Caco-2 (cell line): ENCODE data around the gene ALG10B. TPM values are rescaled to one million over a fixed set of nuclear protein-coding genes. Genes with fewer than 3 reads are reported as not detected.
"Not testable (repeated sequence)": the region's sequence is repeated elsewhere in the genome, so short reads cannot be mapped to it uniquely, and the experiment has no call there.

Experiments
- BruUV-seq: library from RNA; stranded (reverse); fragments of 400-500 nt; replicated peaks from 2 replicates; lab custom pipeline; 2021; lab: Mats Ljungman, UMichigan
- CTCF ChIA-PET: fragments of 300-600 bp; sonication (Branson Sonifier 250); formaldehyde crosslinking; loops from one replicate; lab custom pipeline; 2022; ENCODE audit warnings: antibody characterized with exemption; lab: Charles Lee
- POLR2A ChIA-PET: fragments of 300-600 bp; sonication (Branson Sonifier 250); formaldehyde crosslinking; loops from one replicate; lab custom pipeline; 2022; ENCODE audit warnings: antibody characterized with exemption; lab: Charles Lee
- DNase-seq, 2 experiments: peaks; one replicate each; pipeline versions ENCODE4 v3.0.0 to v3.0.0-alpha.2; 2020 to 2022
- H3K27me3 ChIP-seq: replicated peaks from 2 replicates; pipeline ENCODE4 v1.6.0; 2011; ENCODE audit warnings: low read length; ENCODE audit not compliant: control insufficient read depth, insufficient read depth
- H3K36me3 ChIP-seq: 2 replicates; pipeline ENCODE4 v1.5.1; 2011; ENCODE audit warnings: low read length; ENCODE audit not compliant: control insufficient read depth, insufficient read depth
- H3K4me1 ChIP-seq: fragments of 250-450 bp; sonication (Bioruptor Pico); 2 replicates; pipeline ENCODE4 v1.5.1; 2020; ENCODE audit warnings: mild to moderate bottlenecking
- H3K4me3 ChIP-seq: 2 replicates; pipeline ENCODE4 v1.5.1; 2011; ENCODE audit warnings: low read depth, mild to moderate bottlenecking, control low read depth, low read length
- H3K9me3 ChIP-seq: fragments of 250-450 bp; sonication (Bioruptor Pico); 2 replicates; pipeline ENCODE4 v1.5.1; 2020; ENCODE audit warnings: mild to moderate bottlenecking, moderate library complexity
- H3K27ac Mint-ChIP-seq: one replicate; pipeline ENCODE4 v1.8.0; 2022; ENCODE audit warnings: mixed read lengths; ENCODE audit not compliant: unreplicated experiment
- H3K27me3 Mint-ChIP-seq: one replicate; pipeline ENCODE4 v1.8.0; 2022; ENCODE audit warnings: mixed read lengths; ENCODE audit not compliant: insufficient read depth, unreplicated experiment
- H3K36me3 Mint-ChIP-seq: one replicate; pipeline ENCODE4 v1.8.0; 2022; ENCODE audit warnings: mild to moderate bottlenecking, mixed read lengths; ENCODE audit not compliant: insufficient read depth, unreplicated experiment
- H3K4me1 Mint-ChIP-seq: one replicate; pipeline ENCODE4 v1.8.0; 2022; ENCODE audit warnings: low read depth, mixed read lengths; ENCODE audit not compliant: unreplicated experiment
- H3K4me3 Mint-ChIP-seq: one replicate; pipeline ENCODE4 v1.8.0; 2022; ENCODE audit warnings: mild to moderate bottlenecking, moderate library complexity, mixed read lengths; ENCODE audit not compliant: unreplicated experiment
- H3K9me3 Mint-ChIP-seq: one replicate; pipeline ENCODE4 v1.8.0; 2022; ENCODE audit warnings: mixed read lengths; ENCODE audit not compliant: unreplicated experiment
- CTCF ChIP-seq, 2 experiments: fragments of 200-600 bp in 1 of 2; IDR thresholded peaks; 1 replicate in 1 of 2; 2 replicates in 1 of 2; pipeline versions ENCODE4 v1.5.1 to v1.8.0; 2011 to 2022; ENCODE audit warnings: antibody characterized with exemption in 1 of 2, control low read depth in 1 of 2, inconsistent platforms in 1 of 2, low read depth in 1 of 2, low read length in 1 of 2, mild to moderate bottlenecking in 1 of 2, moderate library complexity in 1 of 2; ENCODE audit not compliant: insufficient read depth in 1 of 2, severe bottlenecking in 1 of 2, unreplicated experiment in 1 of 2
- intact Hi-C: fragments of 100-400 bp; cut with micrococcal nuclease; formaldehyde crosslinking; loops from one replicate; pipeline ENCODE4 v1.10.0; 2022; ENCODE audit not compliant: unreplicated experiment
- total RNA-seq: library from RNA; stranded (reverse); gene quantifications from 2 replicates; pipeline ENCODE4 v1.2.3, GENCODE V29; 2022

The ALG10B gene
- total RNA-seq, 1 experiment from 2014 or later = 11.9 TPM

GRCh38 chr12:38291160-38291559 lies 25.4 kb upstream of the ALG10B start:
- Mint-ChIP-seq H3K4me3 (no peak overlapping the region), H3K4me1 (no peaks in the 10 kb centered on the region), H3K27ac (no peak overlapping the region), H3K9me3 (no peaks in the 10 kb centered on the region), H3K27me3 (no peaks in the 10 kb centered on the region), H3K36me3 (peaks cover 5% of the 10 kb centered on the region)
- Histone ChIP-seq H3K36me3 (no peaks in the 10 kb centered on the region), H3K4me3 (no peak overlapping the region), H3K27me3 (no peaks in the 10 kb centered on the region), H3K4me1 (no peaks in the 10 kb centered on the region), H3K9me3 (no peaks in the 10 kb centered on the region)
- ChIA-PET CTCF (no interaction called here), POLR2A (no interaction called here)
- no peak for TF ChIP-seq CTCF (IDR thresholded peaks at IDR 0.05; ENCODE audit: insufficient read depth in 1 of 2, low read depth in 1 of 2, low read length in 1 of 2, severe bottlenecking in 1 of 2, unreplicated experiment in 1 of 2)
- intact Hi-C loops = no loop called here
- no peak for DNase-seq
- no TSS peak for BruUV-seq

GRCh38 chr12:38302972-38303371 lies 13.6 kb upstream of the ALG10B start:
- H3K27me3 Mint-ChIP-seq, BruUV-seq, H3K27ac Mint-ChIP-seq, H3K4me1 Mint-ChIP-seq, H3K36me3 Mint-ChIP-seq, H3K36me3 ChIP-seq, H3K27me3 ChIP-seq, intact Hi-C loops, H3K4me3 ChIP-seq, DNase-seq, CTCF ChIA-PET, H3K9me3 ChIP-seq, H3K4me1 ChIP-seq, POLR2A ChIA-PET, H3K4me3 Mint-ChIP-seq: not testable (repeated sequence)
- peaks cover 20% of the 10 kb centered on the region for H3K9me3 Mint-ChIP-seq

- H3K27ac Mint-ChIP-seq, POLR2A ChIA-PET, CTCF ChIA-PET, H3K4me3 Mint-ChIP-seq, H3K27me3 ChIP-seq, H3K36me3 ChIP-seq, BruUV-seq, H3K9me3 Mint-ChIP-seq, H3K36me3 Mint-ChIP-seq, H3K9me3 ChIP-seq, DNase-seq, H3K27me3 Mint-ChIP-seq, intact Hi-C loops, H3K4me3 ChIP-seq, H3K4me1 ChIP-seq: not testable (repeated sequence)
- H3K4me1 Mint-ChIP-seq = peaks cover 16% of the 10 kb centered on the region
These were observed 5.4 kb downstream of the ALG10B start for GRCh38 chr12:38321966-38322365.

GRCh38 chr12:38324912-38325311 lies 8.3 kb downstream of the ALG10B start:
- Histone ChIP-seq H3K4me1 (peaks cover 10% of the 10 kb centered on the region; the same call in 1 of the 2 replicates), H3K4me3 (no peak overlapping the region), H3K27me3 (no peaks in the 10 kb centered on the region), H3K36me3 (no peaks in the 10 kb centered on the region), H3K9me3 (no peaks in the 10 kb centered on the region)
- Mint-ChIP-seq H3K4me3 (no peak overlapping the region), H3K4me1 (peaks cover 9% of the 10 kb centered on the region), H3K27ac (no peak overlapping the region), H3K36me3 (no peaks in the 10 kb centered on the region), H3K27me3 (no peaks in the 10 kb centered on the region), H3K9me3 (peaks cover 9% of the 10 kb centered on the region)
- CTCF ChIA-PET = no interaction called here
- BruUV-seq = no TSS peak
- TF ChIP-seq CTCF (IDR thresholded peaks at IDR 0.05; ENCODE audit: insufficient read depth in 1 of 2, low read depth in 1 of 2, low read length in 1 of 2, severe bottlenecking in 1 of 2, unreplicated experiment in 1 of 2) = no peak
- DNase-seq = peak in 1 of 2 experiments; percentile 13
- intact Hi-C loops = loop anchor here (2.0 to 5.0 kb wide), 2 partner anchors 580 to 597 kb away; partner anchors contain the start of gene CPNE8
- POLR2A ChIA-PET = no interaction called here
